IPS-18c (cell line): ENCODE results near the gene MTMR11.
"Not testable (repeated sequence)": the region's sequence is repeated elsewhere in the genome, so short reads cannot be mapped to it uniquely, and the experiment has no call there.

Experiments
- H3K4me3 ChIP-seq: 2 replicates; pipeline ENCODE4 v1.7.0; 2013; ENCODE audit warnings: low read depth, mild to moderate bottlenecking, low read length, moderate library complexity; ENCODE audit not compliant: insufficient read depth
- H3K9me3 ChIP-seq: one replicate; pipeline ENCODE4 v1.6.1; 2013; ENCODE audit warnings: mild to moderate bottlenecking, low read length, moderate library complexity; ENCODE audit not compliant: control insufficient read depth, insufficient read depth

The MTMR11 gene

GRCh38 chr1:149917571-149918144 is 19.0 kb downstream of the MTMR11 start, which contains the start of gene SV2A:
SV2A (minus strand) TSS chr1:149917844; CDS start chr1:149913840, 4,004 bp downstream.
- H3K4me3 ChIP-seq = peak within 1 kb of the TSS; percentile 88

DNA sequence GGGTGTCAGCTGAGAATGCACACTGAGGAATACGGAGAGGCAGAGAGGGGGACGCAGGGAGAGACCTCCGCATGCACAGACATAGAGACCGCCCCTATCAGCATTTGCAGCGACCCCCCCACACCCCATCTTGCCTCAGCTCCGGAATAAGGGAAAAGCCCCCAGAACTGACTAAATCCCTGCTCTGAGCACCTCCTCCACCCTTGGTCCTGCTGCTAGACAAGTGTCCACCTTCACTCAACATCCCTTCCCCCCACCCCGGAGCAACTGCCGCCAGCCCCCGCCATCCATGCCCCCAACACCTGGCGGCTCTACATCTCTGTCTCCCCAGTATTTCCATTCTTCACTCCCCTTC is 19.8 kb downstream of the MTMR11 start:
- no peaks in the 10 kb centered on the region for H3K9me3 ChIP-seq
- H3K4me3 ChIP-seq = peak overlapping the region; percentile 88

More at GRCh38 chr1:149917571-149918144, 19.0 kb downstream of the MTMR11 start, which contains the start of gene SV2A:
- H3K9me3 ChIP-seq = no peaks in the 10 kb centered on the region

GRCh38 chr1:149916193-149916897 is 20.3 kb downstream of the MTMR11 start:
- Histone ChIP-seq H3K4me3 (peak overlapping the region; percentile 88), H3K9me3 (no peaks in the 10 kb centered on the region)

DNA sequence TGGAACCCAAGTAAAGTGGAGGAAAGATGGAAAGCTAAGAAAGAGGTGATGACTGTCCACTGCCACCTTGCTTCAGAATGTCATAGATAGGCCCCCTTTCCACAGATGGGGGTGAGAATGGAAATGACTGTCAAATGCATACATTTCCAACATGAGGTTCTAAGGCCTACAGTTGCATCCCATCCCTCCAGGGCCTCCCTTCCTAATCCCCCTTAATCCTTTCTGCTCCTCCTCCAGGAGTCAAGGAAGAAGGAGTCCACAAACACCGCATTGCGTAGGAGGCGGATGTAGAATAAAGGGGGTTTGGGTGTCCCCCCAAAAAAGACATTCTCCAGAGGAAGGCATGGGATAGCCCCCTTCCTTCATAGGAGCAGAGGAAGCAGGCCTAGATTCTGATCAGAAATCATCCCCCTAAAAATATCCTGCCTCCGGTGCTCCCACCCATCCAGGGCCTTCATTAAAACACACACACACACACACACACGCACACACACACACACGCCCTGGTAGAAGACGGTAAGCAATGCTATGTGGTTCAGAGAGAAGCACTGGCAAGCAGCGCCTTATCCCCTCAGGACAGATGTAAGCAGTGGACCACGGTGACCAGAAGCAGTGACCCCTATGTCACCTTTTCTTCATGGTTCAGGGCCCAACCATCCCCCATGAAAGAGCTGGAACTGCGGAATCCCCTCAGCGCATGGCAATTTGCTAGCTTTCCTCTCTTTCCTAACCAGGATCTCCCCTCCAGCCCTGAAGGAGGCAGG is 21.1 kb downstream of the MTMR11 start:
- Histone ChIP-seq H3K9me3 (no peaks in the 10 kb centered on the region), H3K4me3 (no peak overlapping the region; the same call in 1 of the 2 replicates)

- no peak overlapping the region for H3K4me3 ChIP-seq
- no peaks in the 10 kb centered on the region for H3K9me3 ChIP-seq
These were observed 22.1 kb downstream of the MTMR11 start for GRCh38 chr1:149914545-149914944.

- no peaks in the 10 kb centered on the region for H3K9me3 ChIP-seq
- no peak overlapping the region for H3K4me3 ChIP-seq
These were observed 30.1 kb downstream of the MTMR11 start for GRCh38 chr1:149906570-149907075.

DNA sequence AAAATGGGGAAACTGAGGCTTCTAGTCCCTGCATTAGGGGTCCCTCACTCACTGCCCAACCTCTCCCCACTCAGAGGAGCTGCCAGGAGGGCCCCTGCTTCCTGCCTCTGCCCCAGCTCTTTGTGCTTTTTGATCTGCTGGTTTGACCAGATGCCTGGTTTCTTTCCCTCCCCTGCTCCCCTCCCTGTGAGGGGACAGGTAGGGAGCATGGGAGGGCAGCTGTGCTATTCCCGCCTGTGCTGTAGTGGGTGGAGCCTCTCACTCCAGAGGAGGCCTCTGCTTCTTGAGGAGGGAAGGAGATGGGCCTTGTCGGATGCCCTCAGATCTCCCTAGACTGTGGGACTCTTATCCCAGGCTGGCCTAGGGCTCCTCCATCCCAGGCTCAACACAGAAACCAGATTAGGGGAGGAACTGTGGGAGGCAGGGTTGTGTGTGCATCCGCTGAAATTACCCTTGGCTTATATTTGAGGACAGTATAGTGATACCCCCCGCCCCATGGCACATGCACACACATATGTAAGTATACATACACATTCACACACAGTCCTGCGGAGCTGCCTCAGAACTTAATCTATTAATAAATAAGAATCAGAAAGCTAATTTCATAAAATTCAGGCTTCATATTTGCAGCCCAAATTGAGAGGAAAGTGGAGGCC is 32.7 kb downstream of the MTMR11 start:
- Histone ChIP-seq H3K4me3 (no peak overlapping the region), H3K9me3 (no peaks in the 10 kb centered on the region)

DNA sequence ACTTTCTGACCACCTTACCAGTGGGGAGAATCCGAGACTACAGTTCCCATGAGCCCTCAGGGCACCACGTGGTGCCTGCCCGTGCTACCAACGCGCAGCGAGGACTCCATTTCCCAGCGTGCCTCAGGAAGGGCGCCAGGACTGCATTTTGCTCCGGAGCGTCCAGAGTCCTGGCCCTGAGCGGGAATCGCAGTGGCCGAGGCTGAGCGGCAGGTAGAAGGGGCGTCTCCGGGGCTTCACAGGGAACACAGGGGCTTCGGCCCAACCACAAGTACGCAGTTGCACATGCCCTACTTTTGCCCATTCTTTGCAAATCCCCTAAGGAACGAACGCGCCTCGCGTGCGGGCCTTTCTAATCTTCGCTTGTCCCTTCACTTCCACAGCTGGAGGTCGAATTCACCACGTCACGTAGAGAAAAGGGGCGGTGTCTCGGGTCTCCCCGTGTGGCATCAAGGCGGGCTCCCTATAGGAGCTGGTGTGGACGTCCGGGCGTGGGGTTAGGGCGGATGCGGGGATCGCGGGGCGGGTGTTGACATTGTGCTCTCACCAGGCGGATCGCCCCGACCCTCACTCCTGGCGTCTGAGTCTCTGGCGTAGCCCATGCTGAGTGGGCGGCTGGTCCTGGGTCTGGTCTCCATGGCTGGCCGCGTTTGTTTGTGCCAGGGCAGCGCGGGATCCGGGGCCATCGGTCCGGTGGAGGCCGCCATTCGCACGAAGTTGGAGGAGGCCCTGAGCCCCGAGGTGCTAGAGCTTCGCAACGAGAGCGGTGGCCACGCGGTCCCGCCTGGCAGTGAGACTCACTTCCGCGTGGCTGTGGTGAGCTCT is 37.0 kb downstream of the MTMR11 start, which contains the start of gene BOLA1:
Gene BOLA1 (plus strand): TSS at position 109 of the 825 bp plus-strand sequence. CDS start 492 bp downstream, at position 601.
- peak within 1 kb of the TSS; percentile 73 for H3K4me3 ChIP-seq

GRCh38 chr1:149896575-149896974 is 40.1 kb downstream of the MTMR11 start:
- Histone ChIP-seq H3K4me3 (no peak overlapping the region), H3K9me3 (no peaks in the 10 kb centered on the region)

More for the DNA sequence above, 37.0 kb downstream of the MTMR11 start, which contains the start of gene BOLA1:
- H3K9me3 ChIP-seq = no peaks in the 10 kb centered on the region

DNA sequence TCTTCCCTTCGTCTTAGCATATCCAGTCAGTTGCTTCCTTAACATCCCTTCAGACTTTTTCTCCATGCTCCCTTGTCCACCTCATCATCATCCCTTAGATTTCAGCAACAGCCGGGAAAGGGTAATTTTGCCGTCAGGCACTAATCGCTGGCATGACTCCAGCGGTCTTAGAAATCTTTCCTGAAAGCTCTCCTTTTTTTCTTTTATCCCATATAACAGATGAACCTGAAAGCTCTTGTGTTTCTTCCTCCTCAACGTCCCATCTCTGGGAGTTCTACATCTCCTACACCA is 47.7 kb downstream of the MTMR11 start:
- Histone ChIP-seq H3K9me3 (no peaks in the 10 kb centered on the region), H3K4me3 (peak overlapping the region; percentile 60; the same call in 1 of the 2 replicates)

- H3K4me3 ChIP-seq = peak overlapping the region; percentile 60; the same call in 1 of the 2 replicates
- no peaks in the 10 kb centered on the region for H3K9me3 ChIP-seq
These were observed 48.3 kb downstream of the MTMR11 start for GRCh38 chr1:149888247-149888998.

DNA sequence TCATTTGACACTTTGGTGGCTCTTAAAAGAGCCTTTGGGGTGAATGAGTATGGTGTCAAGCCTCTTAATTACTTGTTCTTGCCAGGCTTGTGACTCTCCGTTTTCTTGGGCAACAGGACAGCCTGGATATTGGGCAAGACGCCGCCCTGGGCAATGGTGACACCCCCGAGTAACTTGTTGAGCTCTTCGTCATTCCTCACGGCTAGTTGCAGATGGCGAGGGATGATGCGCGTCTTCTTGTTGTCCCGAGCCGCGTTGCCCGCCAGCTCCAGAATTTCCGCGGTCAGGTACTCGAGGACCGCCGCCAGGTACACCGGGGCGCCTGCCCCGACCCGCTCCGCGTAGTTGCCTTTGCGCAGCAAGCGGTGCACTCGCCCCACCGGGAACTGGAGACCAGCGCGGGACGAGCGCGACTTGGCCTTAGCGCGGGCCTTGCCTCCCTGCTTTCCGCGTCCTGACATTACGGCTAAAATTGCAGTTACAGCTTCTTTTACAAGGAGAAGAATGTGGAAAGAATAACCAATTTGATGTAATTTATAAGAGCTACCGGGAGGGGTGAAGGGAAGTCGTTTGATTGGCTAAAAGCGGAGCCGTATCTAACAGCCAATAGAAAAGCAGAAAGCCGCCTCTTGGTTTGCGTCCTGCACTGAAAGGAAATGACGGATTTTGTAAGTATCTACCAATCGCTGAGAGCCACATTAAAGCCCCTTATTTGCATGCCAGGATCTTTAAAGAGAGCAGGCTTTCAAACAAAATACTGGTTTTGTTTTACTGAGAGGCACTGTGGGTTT is 49.0 kb downstream of the MTMR11 start:
- H3K4me3 ChIP-seq = peak overlapping the region; percentile 78
- no peaks in the 10 kb centered on the region for H3K9me3 ChIP-seq

DNA sequence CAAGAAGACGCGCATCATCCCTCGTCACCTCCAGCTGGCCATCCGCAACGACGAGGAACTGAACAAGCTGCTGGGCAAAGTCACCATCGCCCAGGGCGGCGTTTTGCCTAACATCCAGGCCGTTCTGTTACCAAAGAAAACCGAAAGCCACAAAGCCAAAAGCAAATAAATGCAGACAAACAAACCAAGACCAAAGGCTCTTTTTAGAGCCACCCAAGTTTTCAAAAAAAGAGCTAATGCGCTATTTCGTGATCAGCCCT is 49.6 kb downstream of the MTMR11 start:
- H3K4me3 ChIP-seq = peak overlapping the region; percentile 78
- H3K9me3 ChIP-seq = not testable (repeated sequence)

DNA sequence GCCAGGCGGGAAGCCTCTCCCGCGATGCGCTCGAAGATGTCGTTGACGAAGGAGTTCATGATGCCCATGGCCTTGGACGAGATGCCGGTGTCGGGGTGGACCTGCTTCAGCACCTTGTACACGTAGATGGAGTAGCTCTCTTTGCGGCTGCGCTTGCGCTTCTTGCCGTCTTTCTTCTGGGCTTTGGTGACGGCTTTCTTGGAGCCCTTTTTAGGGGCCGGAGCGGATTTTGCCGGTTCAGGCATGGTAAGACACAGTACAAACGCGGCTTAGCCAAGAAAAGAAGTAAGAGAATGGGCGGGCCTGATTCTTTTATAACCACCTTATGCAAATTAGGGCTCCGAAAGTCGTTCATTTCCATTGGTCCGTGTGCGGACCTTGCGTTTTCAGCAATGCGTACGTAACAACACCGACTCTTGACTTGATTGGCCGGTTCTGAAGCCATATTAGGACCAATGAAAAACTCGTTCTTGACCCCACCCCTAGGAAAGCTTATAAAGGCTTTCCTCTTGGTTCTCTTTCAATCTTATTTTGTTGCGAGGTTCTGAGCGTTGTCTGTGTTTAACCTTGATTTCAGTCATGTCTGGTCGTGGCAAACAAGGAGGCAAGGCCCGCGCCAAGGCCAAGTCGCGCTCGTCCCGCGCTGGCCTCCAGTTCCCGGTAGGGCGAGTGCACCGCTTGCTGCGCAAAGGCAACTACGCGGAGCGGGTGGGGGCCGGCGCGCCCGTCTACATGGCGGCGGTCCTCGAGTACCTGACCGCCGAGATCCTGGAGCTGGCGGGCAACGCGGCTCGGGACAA is 50.1 kb downstream of the MTMR11 start:
- H3K9me3 ChIP-seq = no peaks in the 10 kb centered on the region
- peak overlapping the region; percentile 78; the same call in 1 of the 2 replicates for H3K4me3 ChIP-seq

DNA sequence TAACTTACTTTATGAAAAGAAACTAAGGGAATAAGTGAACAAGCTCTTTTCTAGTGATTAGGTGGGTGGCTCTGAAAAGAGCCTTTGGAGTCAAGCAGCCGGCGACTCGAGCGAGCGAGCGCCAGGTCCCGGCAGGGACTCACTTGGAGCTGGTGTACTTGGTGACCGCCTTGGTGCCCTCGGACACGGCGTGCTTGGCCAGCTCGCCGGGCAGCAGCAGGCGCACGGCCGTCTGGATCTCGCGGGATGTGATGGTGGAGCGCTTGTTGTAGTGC is 50.6 kb downstream of the MTMR11 start:
- H3K4me3 ChIP-seq = peak overlapping the region; percentile 72
- H3K9me3 ChIP-seq = not testable (repeated sequence)
